GM12891 (cell line): ENCODE results near the gene MUC5AC.

Source experiments
- PAX5 ChIP-seq: IDR thresholded peaks from 2 replicates; pipeline ENCODE4 v1.6.1; 2011; ENCODE audit warnings: low read length, moderate library complexity, mild to moderate bottlenecking; ENCODE audit not compliant: insufficient read depth, severe bottlenecking
- POLR2A ChIP-seq: IDR thresholded peaks from 2 replicates; pipeline ENCODE4 v1.6.1; 2011; ENCODE audit warnings: low read depth, low read length, control low read depth
- POLR2AphosphoS5 ChIP-seq: IDR thresholded peaks from 2 replicates; pipeline ENCODE4 v1.6.1; 2011; ENCODE audit warnings: low read depth, low read length, control low read depth
- SPI1 ChIP-seq: IDR thresholded peaks from 2 replicates; pipeline ENCODE4 v1.6.1; 2011; ENCODE audit warnings: low read depth, low read length, control low read depth
- TAF1 ChIP-seq: IDR thresholded peaks from 2 replicates; pipeline ENCODE4 v1.6.1; 2011; ENCODE audit warnings: low read depth, low read length, control low read depth

DNA sequence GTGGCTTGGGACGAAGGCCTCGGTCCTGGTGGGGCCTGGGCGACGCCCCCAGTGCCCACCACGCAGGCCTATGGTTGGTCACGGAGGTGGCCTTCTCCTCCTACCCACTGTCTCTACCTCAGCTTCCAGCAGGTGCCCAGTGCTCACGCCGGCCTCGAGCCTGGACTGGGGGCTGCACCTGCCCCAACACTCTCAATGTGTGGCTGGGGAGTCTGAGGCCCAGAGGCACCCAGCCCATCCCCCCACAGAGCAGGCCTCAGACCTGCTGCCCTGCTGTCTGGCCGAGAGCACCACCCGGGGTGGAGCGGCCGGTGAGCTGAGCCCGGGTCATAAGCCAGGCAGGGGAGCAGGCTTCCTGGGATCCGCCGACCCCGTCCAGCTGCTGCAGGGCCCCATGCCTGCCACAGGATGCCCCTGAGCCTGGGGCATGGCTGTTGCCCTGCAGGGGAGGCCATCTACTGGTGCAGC is 28.6 kb upstream of the MUC5AC start:
- TF ChIP-seq POLR2A (no peak), POLR2AphosphoS5 (no peak), TAF1 (no peak), SPI1 (no peak), PAX5 (no peak)
